A549 (cell line): ENCODE data around the gene UNC13D. TPM values are rescaled to one million over a fixed set of nuclear protein-coding genes. Genes with fewer than 3 reads are reported as not detected.

Experiments
- ATAC-seq, 2 experiments: fragments of 200-7000 bp in 1 of 2; fragments of >200 bp in 1 of 2; cut with Nextera tagmentation in 1 of 2; cut with Tn5 transposase in 1 of 2; 3 replicates each; pipeline versions ENCODE4 v1.8.0 to v1.9.1; 2018 to 2020; ENCODE audit warnings: mild to moderate bottlenecking in 1 of 2, moderate library complexity in 1 of 2
- CTCF ChIA-PET: fragments of 300-600 bp; sonication (Branson Sonifier 250); formaldehyde crosslinking; extraction: SDS; loops from one replicate; lab custom pipeline; 2021; ENCODE audit warnings: antibody characterized with exemption, inconsistent platforms; lab: Yijun Ruan, JAX
- POLR2A ChIA-PET: fragments of 350-600 bp; formaldehyde crosslinking; extraction: SDS; loops from one replicate; lab custom pipeline; 2021; ENCODE audit warnings: antibody characterized with exemption, inconsistent platforms; lab: Yijun Ruan, JAX
- DNase-seq, 2 experiments: peaks; one replicate each; pipeline versions ENCODE4 v3.0.0 to v3.0.0-alpha.2; 2011 to 2016; ENCODE audit warnings: low read depth in 1 of 2, low spot score in 1 of 2
- FAIRE-seq: peaks from 2 replicates; lab custom pipeline; 2011; peaks lifted over from hg19 to GRCh38; lab: Jason Lieb, UNC
- H3K27ac ChIP-seq, 2 experiments: fragments of >200 bp; sonication (Bioruptor Twin); formaldehyde crosslinking; 3 replicates each; pipeline ENCODE4 v1.5.1; 2016 to 2017
- H3K4me1 ChIP-seq: fragments of >200 bp; sonication (Bioruptor Twin); formaldehyde crosslinking; 3 replicates; pipeline ENCODE4 v1.6.1; 2016
- H3K4me2 ChIP-seq: fragments of >200 bp; sonication (Bioruptor Twin); formaldehyde crosslinking; 3 replicates; pipeline ENCODE4 v1.6.1; 2016
- H3K4me3 ChIP-seq: fragments of >200 bp; sonication (Bioruptor Twin); formaldehyde crosslinking; 3 replicates; pipeline ENCODE4 v1.5.1; 2016
- H3K9me3 ChIP-seq: fragments of >200 bp; sonication (Bioruptor Twin); formaldehyde crosslinking; 3 replicates; pipeline ENCODE4 v1.6.1; 2016
- CHD2 ChIP-seq: fragments of 150-350 bp; IDR thresholded peaks from 2 replicates; pipeline ENCODE4 v1.6.1; 2014; ENCODE audit warnings: low read length; ENCODE audit not compliant: partially characterized antibody
- CTCF ChIP-seq: fragments of >200 bp; sonication (Bioruptor Twin); formaldehyde crosslinking; IDR thresholded peaks from 3 replicates; pipeline ENCODE4 v1.5.1; 2016
- EHMT2 ChIP-seq: fragments of 200-600 bp; sonication (generic); IDR thresholded peaks from 2 replicates; pipeline ENCODE4 v1.6.1; 2016; ENCODE audit warnings: antibody characterized with exemption, low read depth, mild to moderate bottlenecking, moderate library complexity
- ESRRA ChIP-seq: fragments of 150-350 bp; IDR thresholded peaks from 2 replicates; pipeline ENCODE4 v1.6.1; 2014; ENCODE audit warnings: mild to moderate bottlenecking, low read length, borderline replicate concordance
- FOSL2 ChIP-seq, 2 experiments: fragments of 450-650 bp in 1 of 2; fragments of >200 bp in 1 of 2; sonication (Bioruptor Twin) in 1 of 2; formaldehyde crosslinking; IDR thresholded peaks; 2 replicates each; pipeline versions ENCODE4 v1.5.0 to v1.6.1; 2016 to 2020; ENCODE audit warnings: mild to moderate bottlenecking in 1 of 2, moderate library complexity in 1 of 2
- GATA3 ChIP-seq: IDR thresholded peaks from 2 replicates; pipeline ENCODE4 v1.6.1; 2012; ENCODE audit warnings: borderline replicate concordance
- HOXB5 ChIP-seq: fragments of 250-450 bp; sonication (Bioruptor Pico); IDR thresholded peaks from 2 replicates; pipeline ENCODE4 v1.5.0; 2020; ENCODE audit warnings: mild to moderate bottlenecking, moderate library complexity
- JUNB ChIP-seq: fragments of >200 bp; sonication (Bioruptor Twin); formaldehyde crosslinking; IDR thresholded peaks from 2 replicates; pipeline ENCODE4 v1.6.1; 2016
- KDM5A ChIP-seq: fragments of 200-600 bp; sonication (generic); IDR thresholded peaks from 2 replicates; pipeline ENCODE4 v1.6.1; 2016; ENCODE audit warnings: antibody characterized with exemption, mild to moderate bottlenecking
- MAFK ChIP-seq: fragments of 450-650 bp; IDR thresholded peaks from 2 replicates; pipeline ENCODE4 v1.6.1; 2014; ENCODE audit not compliant: partially characterized antibody
- MAX ChIP-seq: IDR thresholded peaks from 2 replicates; pipeline ENCODE4 v1.6.1; 2012
- MYC ChIP-seq: IDR thresholded peaks from 2 replicates; pipeline ENCODE4 v1.6.1; 2012; ENCODE audit warnings: mild to moderate bottlenecking, inconsistent platforms, low read length, improper control_type of control experiment, borderline replicate concordance
- NPAS2 ChIP-seq: fragments of 250-450 bp; sonication (Bioruptor Pico); IDR thresholded peaks from 2 replicates; pipeline ENCODE4 v1.8.0; 2022; ENCODE audit warnings: mild to moderate bottlenecking, moderate library complexity, borderline replicate concordance
- PHF8 ChIP-seq: fragments of 200-600 bp; sonication (generic); IDR thresholded peaks from 2 replicates; pipeline ENCODE4 v1.6.1; 2016; ENCODE audit warnings: low read depth, mild to moderate bottlenecking, antibody characterized with exemption, moderate library complexity, borderline replicate concordance
- POLR2AphosphoS2 ChIP-seq: conservative IDR thresholded peaks from 2 replicates; pipeline ENCODE4 v1.6.1; 2012; ENCODE audit warnings: low read length, improper control_type of control experiment, inconsistent platforms
- RARB ChIP-seq: fragments of 250-450 bp; sonication (Bioruptor Pico); IDR thresholded peaks from 2 replicates; pipeline ENCODE4 v1.8.0; 2021; ENCODE audit warnings: mild to moderate bottlenecking, moderate library complexity
- RCOR1 ChIP-seq: fragments of 150-350 bp; IDR thresholded peaks from 2 replicates; pipeline ENCODE4 v1.6.1; 2014; ENCODE audit warnings: antibody characterized with exemption, low read length, low read depth
- RNF2 ChIP-seq: fragments of 200-600 bp; sonication (generic); IDR thresholded peaks from 2 replicates; pipeline ENCODE4 v1.6.1; 2016; ENCODE audit warnings: low read depth, mild to moderate bottlenecking, antibody characterized with exemption, moderate library complexity, borderline replicate concordance
- TFCP2L1 ChIP-seq: fragments of 250-450 bp; sonication (Bioruptor Pico); IDR thresholded peaks from 2 replicates; pipeline ENCODE4 v1.5.0; 2021; ENCODE audit warnings: mild to moderate bottlenecking
- TP53 ChIP-seq: fragments of 250-450 bp; sonication (Bioruptor Pico); IDR thresholded peaks from 2 replicates; pipeline ENCODE4 v1.5.0; 2021; ENCODE audit warnings: mild to moderate bottlenecking, moderate library complexity
- USF2 ChIP-seq: fragments of 450-650 bp; IDR thresholded peaks from 2 replicates; pipeline ENCODE4 v1.6.1; 2014; ENCODE audit warnings: antibody characterized with exemption
- ZC3H11A ChIP-seq: fragments of 450-650 bp; IDR thresholded peaks from 2 replicates; pipeline ENCODE4 v1.6.1; 2014; ENCODE audit warnings: antibody characterized with exemption, mild to moderate bottlenecking
- ZFP36 ChIP-seq: fragments of 450-650 bp; IDR thresholded peaks from 2 replicates; pipeline ENCODE4 v1.6.1; 2014; ENCODE audit warnings: borderline replicate concordance; ENCODE audit not compliant: partially characterized antibody
- ZNF302 ChIP-seq: fragments of 250-450 bp; sonication (Bioruptor Pico); IDR thresholded peaks from 2 replicates; pipeline ENCODE4 v1.9.0; 2021; ENCODE audit warnings: inconsistent platforms, mild to moderate bottlenecking, moderate library complexity
- ZSCAN20 ChIP-seq: fragments of 250-450 bp; sonication (Bioruptor Pico); IDR thresholded peaks from 2 replicates; pipeline ENCODE4 v1.8.0; 2022; ENCODE audit warnings: mild to moderate bottlenecking, moderate library complexity
- WGBS: methylation state at CpG from one replicate; pipeline ENCODE4 v1.1.6; 2017; ENCODE audit errors: missing lambda C conversion rate; 5-methylcytosine and 5-hydroxymethylcytosine counted together
- polyA plus RNA-seq, 4 experiments: library from polyadenylated mRNA; depleted of rRNA in 3 of 4; stranded (reverse); fragments of >200 nt; fragmentation: RNase III in 1 of 4; extraction: RNeasy Plus Mini Kit Qiagen cat#74134 plus additional on column Dnase treatment in 1 of 4; gene quantifications; 2 replicates in 3 of 4; 3 replicates in 1 of 4; pipeline ENCODE4 v1.2.3, GENCODE V29; 2011 to 2017

UNC13D gene
- polyA plus RNA-seq, 2 of the 4 experiments (the other 2 are of a cell fraction): 1.6 to 3.5 TPM

- H3K4me2 ChIP-seq: no peak overlapping the region
- WGBS: 86% methylated on average over 28 of the region's 28 CpGs
- TF ChIP-seq NPAS2 (no peak), KDM5A (no peak), MAX (no peak), ZFP36 (no peak), POLR2AphosphoS2 (no peak), ZNF302 (no peak), USF2 (no peak), EHMT2 (no peak), MAFK (no peak), RNF2 (no peak), RARB (CRISPR knock-in tag) (no peak)
- DNase-seq (no peak), ATAC-seq (no peak), FAIRE-seq (no peak)
- POLR2A ChIA-PET: interaction anchor here (0.9 to 4.4 kb wide), 2 partner anchors 13 to 43 kb away, joined by 3 to 20 read pairs; a partner anchor contains a TSS
- no peak overlapping the region for H3K4me3 ChIP-seq
- H3K4me1 ChIP-seq: no peaks in the 10 kb centered on the region
- no peaks in the 10 kb centered on the region for H3K9me3 ChIP-seq
- no peak overlapping the region for H3K27ac ChIP-seq
- CTCF ChIA-PET: interaction anchor here (1.0 to 37.0 kb wide), 12 partner anchors 4 to 117 kb away, joined by 3 to 691 read pairs (median 5); partner anchors contain the start of genes GALK1, TRIM47, UNC13D and WBP2
Measured at GRCh38 chr17:75823257-75824041, 20.8 kb downstream of the UNC13D start.

GRCh38 chr17:75822800-75823166, 21.4 kb downstream of the UNC13D start:
- H3K9me3 ChIP-seq: no peaks in the 10 kb centered on the region
- H3K27ac ChIP-seq: no peak overlapping the region
- DNase-seq: no peak
- 88% methylated on average over 3 of the region's 3 CpGs for WGBS
- no peak overlapping the region for H3K4me2 ChIP-seq
- TF ChIP-seq GATA3 (no peak), HOXB5 (CRISPR knock-in tag) (no peak), PHF8 (no peak), JUNB (no peak), FOSL2 (IDR thresholded peaks at IDR 0.05) (no peak), FOSL2 (CRISPR knock-in tag; IDR thresholded peaks at IDR 0.05) (no peak), MYC (no peak), CTCF (no peak), TP53 (no peak), ZC3H11A (no peak), ZSCAN20 (CRISPR knock-in tag) (no peak), RCOR1 (no peak), CHD2 (no peak), ESRRA (no peak), TFCP2L1 (no peak)
- TF ChIP-seq, all 56 proteins: peak for 0
- H3K4me1 ChIP-seq: no peaks in the 10 kb centered on the region
- CTCF ChIA-PET: interaction anchor here (0.6 to 37.0 kb wide), 13 partner anchors 4 to 232 kb away, joined by 3 to 691 read pairs (median 5); partner anchors contain the start of genes GALK1, TRIM47, UNC13D and WBP2
- H3K4me3 ChIP-seq: no peak overlapping the region
- no peak for FAIRE-seq
- POLR2A ChIA-PET: interaction anchor here (0.9 kb wide), 1 partner anchor 14 kb away, joined by 3 read pairs; no protein-coding TSS in a partner anchor
- no peak for ATAC-seq
